PC-9 (cell line): ENCODE data around the gene COX14.

Source experiments
- CTCF ChIP-seq: fragments of 200-600 bp; sonication (generic); conservative IDR thresholded peaks from 2 replicates; pipeline ENCODE4 v1.6.1; 2017; ENCODE audit warnings: mixed run types, antibody characterized with exemption, mild to moderate bottlenecking, moderate library complexity
- EZH2 ChIP-seq: fragments of 200-600 bp; sonication (generic); IDR thresholded peaks from 2 replicates; pipeline ENCODE4 v1.8.0; 2017; ENCODE audit warnings: antibody characterized with exemption, low read depth

GRCh38 chr12:50166799-50167048 lies 54.7 kb downstream of the COX14 start:
- no peak for TF ChIP-seq CTCF
- TF ChIP-seq EZH2, result no peak
